Endodermal cell (in vitro differentiated cells): ENCODE measurements around the gene ALKBH4. TPM values are rescaled to one million over a fixed set of nuclear protein-coding genes. Genes with fewer than 3 reads are reported as not detected.

Experiments
- DNase-seq: peaks from one replicate; pipeline ENCODE4 v3.0.0-alpha.2; 2017
- H3K27ac ChIP-seq: 2 replicates; pipeline ENCODE4 v1.5.1; 2013; ENCODE audit warnings: mild to moderate bottlenecking, low read depth, low read length, moderate library complexity
- H3K27me3 ChIP-seq: 2 replicates; pipeline ENCODE4 v1.6.1; 2013; ENCODE audit warnings: mild to moderate bottlenecking, low read length, moderate library complexity; ENCODE audit not compliant: insufficient read depth, control insufficient read depth, poor library complexity, severe bottlenecking
- H3K36me3 ChIP-seq: 2 replicates; pipeline ENCODE4 v1.7.0; 2013; ENCODE audit warnings: mild to moderate bottlenecking, low read length, moderate library complexity; ENCODE audit not compliant: control insufficient read depth, insufficient read depth
- H3K4me1 ChIP-seq: one replicate; pipeline ENCODE4 v1.7.0; 2013; ENCODE audit warnings: low read length; ENCODE audit not compliant: control insufficient read depth, insufficient read depth
- H3K4me3 ChIP-seq: 2 replicates; pipeline ENCODE4 v1.5.1; 2013; ENCODE audit warnings: mild to moderate bottlenecking, low read length, moderate library complexity
- H3K9ac ChIP-seq: 2 replicates; pipeline ENCODE4 v1.6.1; 2013; ENCODE audit warnings: mild to moderate bottlenecking, low read length, moderate library complexity; ENCODE audit not compliant: poor library complexity, severe bottlenecking; ENCODE audit errors: extremely low read depth
- H3K9me3 ChIP-seq: 2 replicates; pipeline ENCODE4 v1.6.1; 2013; ENCODE audit warnings: mild to moderate bottlenecking, low read length, moderate library complexity; ENCODE audit not compliant: control insufficient read depth
- H3K27ac Mint-ChIP-seq: 2 replicates; pipeline ENCODE4 v1.8.0; 2020; ENCODE audit warnings: mixed read lengths
- H3K27me3 Mint-ChIP-seq: 2 replicates; pipeline ENCODE4 v1.8.0; 2021; ENCODE audit warnings: mild to moderate bottlenecking, mixed read lengths; ENCODE audit not compliant: insufficient read depth
- H3K36me3 Mint-ChIP-seq: 2 replicates; pipeline ENCODE4 v1.8.0; 2020; ENCODE audit warnings: low read depth, mixed read lengths
- H3K4me1 Mint-ChIP-seq: 2 replicates; pipeline ENCODE4 v1.8.0; 2020; ENCODE audit warnings: mixed read lengths
- H3K4me3 Mint-ChIP-seq: 2 replicates; pipeline ENCODE4 v1.8.0; 2020; ENCODE audit warnings: mild to moderate bottlenecking, moderate library complexity, mixed read lengths
- H3K9me3 Mint-ChIP-seq: 2 replicates; pipeline ENCODE4 v1.8.0; 2020; ENCODE audit warnings: mild to moderate bottlenecking, mixed read lengths
- CTCF ChIP-seq: fragments of 200-600 bp; sonication (generic); conservative IDR thresholded peaks from 2 replicates; pipeline ENCODE4 v1.5.0; 2021; ENCODE audit warnings: antibody characterized with exemption, mild to moderate bottlenecking
- whole genome bisulfite sequencing, 2 experiments: methylation state at CpG; one replicate each; pipeline versions ENCODE4 v1.1.5 to v1.1.7; 2013; ENCODE audit warnings: missing lambda C conversion rate in 2 of 2, mixed read lengths in 1 of 2; ENCODE audit not compliant: insufficient coverage in 1 of 2, insufficient read length in 1 of 2; 5-methylcytosine and 5-hydroxymethylcytosine counted together
- total RNA-seq, 2 donors: library from RNA; stranded (reverse); fragmentation: NEBNext Ultra II Directional in 1 of 2; extraction: Animal tissue kit (Norgen Biotek cat#: 25700) in 1 of 2; gene quantifications; 2 replicates in 1 of 2; 3 replicates in 1 of 2; pipeline ENCODE4 v1.2.1, GENCODE V29; 2021

The ALKBH4 gene
- total RNA-seq, 2 donors from 2014 or later: 16.2 to 17.2 TPM

DNA sequence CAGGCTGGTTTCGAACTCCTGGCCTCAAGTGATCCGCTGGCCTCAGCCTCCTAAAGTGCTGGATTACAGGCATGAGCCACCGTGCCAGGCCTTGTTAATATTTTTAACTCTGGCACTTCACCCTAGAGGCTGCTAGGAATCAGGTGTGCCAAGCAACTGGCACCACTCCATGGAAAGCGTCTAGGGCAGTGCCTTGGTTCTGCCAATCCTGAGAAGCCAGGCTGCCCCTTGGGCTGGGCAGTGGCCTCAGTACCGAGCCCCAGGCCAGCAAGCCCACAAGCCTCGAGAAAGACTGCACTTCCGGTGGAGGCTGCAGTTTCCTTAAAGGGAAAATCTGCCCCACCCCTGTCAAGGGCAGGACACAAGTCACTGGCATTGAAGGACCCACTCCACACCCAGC lies 11.3 kb downstream of the ALKBH4 start:
- Mint-ChIP-seq H3K4me3 (no peak overlapping the region), H3K27ac (no peak overlapping the region), H3K36me3 (peaks cover 15% of the 10 kb centered on the region), H3K27me3 (no peaks in the 10 kb centered on the region), H3K9me3 (no peaks in the 10 kb centered on the region), H3K4me1 (no peaks in the 10 kb centered on the region)
- Histone ChIP-seq H3K9me3 (no peaks in the 10 kb centered on the region), H3K9ac (no peak overlapping the region), H3K27ac (no peak overlapping the region), H3K27me3 (no peaks in the 10 kb centered on the region), H3K4me3 (no peak overlapping the region), H3K4me1 (no peaks in the 10 kb centered on the region), H3K36me3 (peaks cover 5% of the 10 kb centered on the region)
- WGBS, 2 experiments: 94% methylated on average over 7 of the region's 7 CpGs
- DNase-seq: peak; percentile 36
- no peak for TF ChIP-seq CTCF

DNA sequence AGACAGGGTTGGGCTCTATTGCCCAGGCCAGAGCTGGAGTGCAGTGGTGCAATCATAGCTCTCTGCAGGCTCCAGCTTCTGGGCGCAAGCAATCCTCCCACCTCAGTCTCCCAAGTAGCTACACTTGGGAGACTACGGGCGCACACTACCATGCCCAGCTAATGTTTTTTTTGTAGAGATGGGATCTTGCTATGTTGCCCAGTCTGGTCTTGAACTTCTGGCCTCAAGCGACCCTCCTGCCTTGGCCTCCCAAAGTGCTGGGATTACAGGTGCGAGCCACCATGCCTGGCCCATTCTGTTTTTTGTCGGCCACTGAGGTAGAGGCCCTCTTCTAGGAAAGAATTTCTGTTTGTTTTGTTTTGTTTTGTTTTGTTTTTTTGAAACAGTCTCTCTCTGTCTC lies 12.2 kb downstream of the ALKBH4 start:
- no peaks in the 10 kb centered on the region for H3K36me3 ChIP-seq
- no peak overlapping the region for H3K4me3 ChIP-seq
- Mint-ChIP-seq H3K4me1 (no peaks in the 10 kb centered on the region), H3K36me3 (peaks cover 10% of the 10 kb centered on the region), H3K27me3 (no peaks in the 10 kb centered on the region), H3K4me3 (no peak overlapping the region), H3K9me3 (no peaks in the 10 kb centered on the region), H3K27ac (no peak overlapping the region)
- no peak overlapping the region for H3K27ac ChIP-seq
- TF ChIP-seq CTCF: no peak
- no peak overlapping the region for H3K9ac ChIP-seq
- no peaks in the 10 kb centered on the region for H3K4me1 ChIP-seq
- no peaks in the 10 kb centered on the region for H3K27me3 ChIP-seq
- WGBS, 2 experiments: 90 to 97% methylated on average over 3 to 6 of the region's 6 CpGs
- DNase-seq: no peak
- H3K9me3 ChIP-seq: no peaks in the 10 kb centered on the region

DNA sequence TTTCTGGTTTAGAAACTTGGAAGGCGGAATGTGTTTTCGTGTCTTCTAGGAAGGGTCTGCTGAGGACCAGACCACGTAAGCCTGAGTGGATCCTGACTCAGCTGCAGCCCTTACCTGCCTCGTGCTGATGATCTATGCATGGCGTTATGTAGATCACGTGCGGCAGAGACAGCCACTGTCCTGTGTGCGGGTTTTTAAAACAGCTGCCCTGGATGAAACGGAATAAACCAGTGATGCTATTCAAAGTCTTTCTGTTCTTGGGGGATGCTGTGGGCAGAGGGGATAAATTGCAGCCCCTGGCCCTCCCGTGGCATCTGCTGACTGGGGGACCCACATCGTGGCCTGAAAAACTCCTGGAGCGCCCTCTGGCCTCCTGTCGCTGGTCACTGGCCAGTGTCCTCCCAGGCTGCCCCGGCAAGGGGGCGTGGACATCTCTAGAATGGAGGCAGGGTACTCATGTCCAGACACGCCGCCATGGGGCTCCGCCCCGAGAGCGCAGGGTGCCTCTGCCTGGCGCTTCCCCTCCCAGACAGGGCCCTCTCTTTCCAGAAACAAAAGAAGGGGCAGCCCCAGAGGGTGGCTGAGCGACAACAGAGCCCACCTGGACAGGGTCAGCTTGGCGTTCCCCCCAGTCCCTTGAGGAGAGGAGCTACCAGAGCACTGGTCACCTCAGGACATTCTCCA lies 13.2 kb downstream of the ALKBH4 start:
- Histone ChIP-seq H3K27me3 (no peaks in the 10 kb centered on the region), H3K9ac (no peak overlapping the region), H3K36me3 (no peaks in the 10 kb centered on the region), H3K4me3 (no peak overlapping the region), H3K27ac (peak overlapping the region; percentile 8), H3K9me3 (no peaks in the 10 kb centered on the region), H3K4me1 (no peaks in the 10 kb centered on the region)
- peak; percentile 36 for TF ChIP-seq CTCF
- no peaks in the 10 kb centered on the region for H3K4me1 Mint-ChIP-seq
- H3K27ac Mint-ChIP-seq: no peak overlapping the region
- H3K36me3 Mint-ChIP-seq: peaks cover 6% of the 10 kb centered on the region
- no peaks in the 10 kb centered on the region for H3K27me3 Mint-ChIP-seq
- no peak overlapping the region for H3K4me3 Mint-ChIP-seq
- no peaks in the 10 kb centered on the region for H3K9me3 Mint-ChIP-seq
- WGBS, 2 experiments: 74 to 89% methylated on average over 12 to 23 of the region's 23 CpGs
- DNase-seq: peak; percentile 77
